ENCODE measurements around the gene P2RY8.
"Not testable (repeated sequence)": the region's sequence is repeated elsewhere in the genome, so short reads cannot be mapped to it uniquely, and the experiment has no call there.

The P2RY8 gene

DNA sequence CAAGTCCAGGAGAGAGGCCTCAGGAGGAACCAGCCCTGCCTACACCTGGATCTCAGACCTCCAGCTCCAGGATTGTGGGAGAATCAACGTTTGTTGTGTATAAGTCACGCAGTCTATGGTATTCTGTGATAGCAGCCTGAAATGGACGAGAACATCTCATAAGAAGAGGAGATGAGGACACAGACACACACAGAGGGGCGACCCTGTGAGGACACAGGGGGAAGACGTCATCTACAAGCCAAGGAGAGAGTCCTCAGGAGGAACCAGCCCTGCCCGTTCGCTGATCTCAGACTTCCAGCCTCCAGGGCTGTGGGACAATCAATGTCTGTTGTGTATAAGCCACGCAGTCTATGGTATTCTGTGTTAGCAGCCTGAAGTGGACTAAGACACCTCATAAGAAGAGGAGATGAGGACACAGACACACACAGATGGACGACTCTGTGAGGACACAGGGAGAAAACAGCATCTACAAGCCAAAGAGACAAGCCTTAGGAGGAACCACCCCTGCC, 20.3 kb downstream of the P2RY8 start:
- DNase-seq = no peak

GRCh38 chrX:1511829-1512228, 25.2 kb downstream of the P2RY8 start:
- no peak for DNase-seq

DNA sequence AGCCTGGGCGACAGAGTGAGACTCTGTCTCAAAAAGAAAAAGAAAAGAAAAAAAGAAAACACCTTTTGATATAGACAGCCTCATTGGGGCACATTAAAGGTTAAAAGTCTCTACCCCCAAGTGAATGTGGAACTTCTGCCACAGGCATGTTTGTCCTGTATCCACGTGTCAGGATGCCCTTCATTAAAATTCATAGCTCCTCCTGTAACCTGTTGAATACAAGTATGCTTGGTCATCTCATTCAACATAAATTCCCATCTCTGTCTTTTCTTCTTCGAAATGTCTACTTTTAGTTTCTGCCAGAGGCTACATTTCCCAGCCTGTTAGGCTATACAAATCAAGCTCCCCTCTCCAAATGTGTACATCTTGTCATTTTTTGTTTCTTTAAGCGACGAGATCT, 25.8 kb downstream of the P2RY8 start:
- DNase-seq = no peak

GRCh38 chrX:1507511-1508463, 29.2 kb downstream of the P2RY8 start:
- DNase-seq = no peak

GRCh38 chrX:1506916-1507315, 30.1 kb downstream of the P2RY8 start:
- no peak for DNase-seq

DNA sequence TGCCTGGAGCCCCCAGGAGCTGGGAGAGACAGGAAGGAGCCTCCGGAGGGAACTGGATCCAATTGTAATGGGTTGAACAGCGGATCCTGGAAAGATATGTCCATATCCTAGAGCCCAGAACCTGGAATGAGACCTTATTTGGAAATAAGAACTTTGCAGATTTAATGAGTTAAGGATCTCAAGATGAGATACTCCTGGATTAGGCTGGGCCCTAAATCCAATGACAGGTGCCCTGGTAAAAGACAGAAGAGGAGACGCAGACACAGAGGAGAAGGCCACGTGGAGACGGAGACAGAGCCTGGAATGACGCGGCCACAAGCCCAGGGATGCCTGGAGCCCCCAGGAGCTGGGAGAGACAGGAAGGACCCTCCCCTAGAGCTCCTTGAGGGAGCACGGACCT, 34.1 kb downstream of the P2RY8 start:
- no peak for DNase-seq

DNA sequence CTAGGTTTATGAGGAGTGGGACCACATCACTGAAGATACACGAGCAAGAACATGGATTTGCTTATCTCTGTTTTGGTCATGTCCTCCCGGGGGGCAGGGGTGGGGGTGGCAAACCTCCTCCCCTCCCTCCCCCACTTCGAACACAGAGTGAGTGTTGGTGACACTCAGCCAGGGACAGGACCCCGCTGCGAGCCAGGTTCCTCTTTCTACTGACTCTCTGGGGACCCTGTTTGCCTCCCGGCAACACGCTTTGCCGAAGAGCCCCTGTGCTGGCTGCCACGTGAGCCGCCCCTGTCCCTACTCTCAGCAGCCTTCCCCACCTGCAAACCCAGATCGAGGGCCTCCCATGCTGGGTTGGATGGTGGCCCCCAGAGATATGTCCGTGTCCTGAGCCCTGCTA, 34.7 kb downstream of the P2RY8 start:
- no peak for DNase-seq

GRCh38 chrX:1500701-1501624, 36.0 kb downstream of the P2RY8 start:
- DNase-seq = no peak

DNA sequence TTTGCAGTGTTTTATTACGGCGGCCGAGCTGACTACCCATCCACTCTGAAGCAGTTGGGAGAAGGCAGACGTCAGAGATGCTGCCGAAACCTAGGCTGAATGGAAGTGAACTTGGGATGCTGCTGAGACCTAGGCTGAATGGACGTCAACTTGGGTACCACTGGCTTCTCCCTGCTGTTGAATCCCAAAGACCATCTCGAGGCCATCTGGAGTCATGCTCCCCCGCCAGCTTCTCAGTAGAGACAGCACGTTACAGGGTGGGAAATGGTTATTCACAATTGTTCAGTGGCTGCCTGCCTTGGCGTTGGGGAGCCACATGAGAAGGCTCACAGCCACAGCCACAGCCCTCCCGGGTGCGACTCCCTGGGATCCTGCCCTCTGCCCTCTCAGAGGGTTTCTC, 40.9 kb downstream of the P2RY8 start:
- no peak for DNase-seq

- no peak for DNase-seq
These were observed 43.0 kb downstream of the P2RY8 start for GRCh38 chrX:1493877-1494510.

- no peak for DNase-seq
These were observed 43.6 kb downstream of the P2RY8 start for GRCh38 chrX:1493412-1493811.

DNA sequence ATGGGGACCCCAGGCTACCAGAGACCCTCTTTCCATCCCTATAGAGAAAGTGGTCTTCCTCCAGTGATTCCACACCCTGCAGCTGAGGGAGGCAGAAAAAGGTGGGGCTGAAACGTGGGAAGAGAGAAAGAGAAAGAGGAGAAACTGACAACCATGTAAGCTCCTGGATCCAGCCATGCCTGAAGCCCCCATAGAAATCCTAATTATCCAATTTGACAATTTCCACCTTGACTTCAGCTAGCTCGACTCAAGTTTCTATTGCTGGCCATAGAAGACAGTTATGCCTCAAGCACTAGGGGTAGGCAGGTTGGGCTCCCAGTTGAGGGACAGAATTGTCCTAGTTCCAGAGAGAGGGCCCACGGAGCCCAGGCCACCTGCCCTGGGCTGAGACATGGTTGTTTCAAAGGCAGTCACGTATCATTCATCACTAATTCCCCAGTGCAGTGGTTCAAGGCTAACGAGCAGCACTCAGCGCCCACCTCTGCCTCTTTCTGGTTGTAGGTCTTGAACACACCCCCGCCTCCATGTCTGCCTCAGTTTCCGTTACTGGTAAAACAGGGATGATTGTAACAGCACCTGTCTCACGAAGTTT, 44.5 kb downstream of the P2RY8 start:
- DNase-seq = no peak

GRCh38 chrX:1491851-1492349, 45.1 kb downstream of the P2RY8 start:
- DNase-seq = no peak

DNA sequence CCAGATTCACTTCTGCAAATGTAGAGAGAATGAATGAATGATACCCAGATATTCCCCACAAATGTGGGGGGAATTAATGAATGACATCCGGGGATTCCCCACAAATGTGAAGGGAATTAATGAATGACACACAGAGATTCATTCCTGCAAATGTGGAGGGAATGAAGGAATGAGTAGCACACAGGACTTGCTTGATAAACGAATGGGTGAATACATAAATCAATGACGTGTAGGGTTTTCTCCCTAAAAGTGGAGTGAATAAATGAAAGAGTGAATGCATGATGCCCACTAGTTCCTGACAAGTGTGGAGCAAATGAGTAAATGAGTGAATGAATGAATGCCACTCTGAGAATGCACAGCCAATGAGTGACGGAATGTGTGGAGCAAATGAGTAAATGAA, 45.7 kb downstream of the P2RY8 start:
- not testable (repeated sequence) for DNase-seq

GRCh38 chrX:1490723-1491122, 46.3 kb downstream of the P2RY8 start:
- not testable (repeated sequence) for DNase-seq

DNA sequence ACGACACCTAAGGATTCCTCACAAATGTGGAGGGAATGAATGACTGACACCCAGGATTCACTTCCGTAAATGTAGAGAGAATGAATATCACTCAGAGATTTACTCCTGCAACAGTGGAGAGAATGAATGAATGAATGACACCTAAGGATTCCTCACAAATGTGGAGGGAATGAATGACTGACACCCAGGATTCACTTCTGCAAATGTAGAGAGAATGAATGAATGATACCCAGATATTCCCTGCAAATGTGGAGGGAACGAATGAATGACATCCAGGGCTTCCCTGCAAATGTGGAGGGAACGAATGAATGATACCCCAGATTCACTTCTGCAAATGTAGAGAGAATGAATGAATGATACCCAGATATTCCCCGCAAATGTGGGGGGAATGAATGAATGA, 47.6 kb downstream of the P2RY8 start:
- not testable (repeated sequence) for DNase-seq

DNA sequence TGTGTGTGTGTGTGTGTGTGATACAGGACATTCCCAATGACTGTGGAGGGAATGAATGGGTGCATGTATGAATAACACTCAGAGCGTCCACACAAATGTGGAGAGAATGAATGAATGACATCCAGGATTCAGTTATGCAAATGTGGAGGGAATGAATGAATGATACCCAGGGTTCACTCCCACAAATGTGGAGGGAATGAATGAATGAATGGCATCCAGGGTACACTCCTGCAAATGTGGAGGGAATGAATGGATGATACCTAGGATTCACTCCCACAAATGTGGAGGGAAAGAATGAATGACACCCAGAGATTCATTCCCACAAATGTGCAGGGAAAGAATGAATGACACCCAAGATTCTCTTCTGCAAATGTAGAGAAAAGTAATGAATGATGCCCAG, 48.2 kb downstream of the P2RY8 start:
- DNase-seq = no peak

DNA sequence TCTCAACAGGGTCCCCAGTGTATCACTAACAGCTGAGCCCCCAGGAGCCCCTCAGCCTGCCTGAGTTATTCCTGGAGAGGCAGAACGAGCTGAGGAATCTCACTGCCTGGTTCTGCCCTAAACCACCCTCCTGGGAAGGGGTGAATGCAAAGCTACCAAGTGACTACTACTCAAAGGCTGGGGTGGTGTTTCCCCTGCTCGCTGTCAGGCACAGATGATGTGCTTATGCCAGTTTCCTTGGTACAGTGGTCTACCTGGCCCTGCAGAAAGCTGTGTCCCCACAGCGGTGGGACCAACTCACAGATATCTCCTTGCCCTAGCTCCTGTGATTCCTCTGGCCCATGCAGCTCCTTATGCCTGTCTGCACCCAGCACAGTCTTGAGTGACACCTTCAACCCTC, 48.8 kb downstream of the P2RY8 start:
- no peak for DNase-seq

- no peak for DNase-seq
These were observed 49.6 kb downstream of the P2RY8 start for GRCh38 chrX:1487401-1487800.

GRCh38 chrX:1486749-1487361, 50.1 kb downstream of the P2RY8 start:
- DNase-seq = no peak

DNA sequence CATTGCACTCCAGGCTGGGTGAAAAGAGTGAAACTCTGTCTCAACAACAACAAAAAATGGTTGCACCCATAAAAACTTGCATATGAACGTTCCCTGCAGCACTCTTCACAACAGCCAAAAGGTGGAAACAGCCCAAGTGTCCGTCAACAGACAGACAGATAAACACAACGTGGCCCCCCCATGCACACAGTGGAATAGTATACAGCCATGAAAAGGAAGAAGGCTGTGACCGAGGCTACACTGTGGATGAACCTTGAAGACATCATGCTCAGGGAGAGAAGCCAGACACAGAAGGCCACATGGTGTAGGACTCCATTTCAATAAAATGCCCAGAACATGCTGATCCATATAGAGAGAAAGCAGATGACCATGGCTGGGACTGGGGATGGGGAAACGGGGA, 50.8 kb downstream of the P2RY8 start:
- no peak for DNase-seq

- no peak for DNase-seq
These were observed 52.0 kb downstream of the P2RY8 start for GRCh38 chrX:1485033-1485432.
